SK-N-SH treated with all-trans-retinoic acid at 6 μM for 48 hours (cell line): ENCODE measurements around the gene PRRT3.

Source experiments
- ARNTL ChIP-seq: fragments of 450-650 bp; formaldehyde crosslinking; IDR thresholded peaks from 2 replicates; pipeline ENCODE4 v1.5.0; 2020; ENCODE audit warnings: low read depth, mild to moderate bottlenecking, moderate library complexity, borderline replicate concordance
- BACH2 ChIP-seq: fragments of 250-450 bp; sonication (Bioruptor Pico); IDR thresholded peaks from 2 replicates; pipeline ENCODE4 v1.9.0; 2021; ENCODE audit warnings: mild to moderate bottlenecking, borderline replicate concordance
- ISL1 ChIP-seq: fragments of 250-450 bp; sonication (Bioruptor Pico); IDR thresholded peaks from 2 replicates; pipeline ENCODE4 v2.1.2; 2022; ENCODE audit warnings: mild to moderate bottlenecking, moderate library complexity
- OSR1 ChIP-seq: fragments of 250-450 bp; sonication (Bioruptor Pico); IDR thresholded peaks from 2 replicates; pipeline ENCODE4 v1.8.0; 2022; ENCODE audit warnings: moderate library complexity, mild to moderate bottlenecking, inconsistent platforms
- RARB ChIP-seq: fragments of 250-450 bp; sonication (Bioruptor Pico); IDR thresholded peaks from 2 replicates; pipeline ENCODE4 v1.8.0; 2021; ENCODE audit warnings: mild to moderate bottlenecking, moderate library complexity
- SNAI2 ChIP-seq: fragments of 250-450 bp; sonication (Bioruptor Pico); IDR thresholded peaks from 2 replicates; pipeline ENCODE4 v1.5.0; 2020; ENCODE audit warnings: mild to moderate bottlenecking, moderate library complexity
- TCF4 ChIP-seq: fragments of 250-450 bp; sonication (Bioruptor Pico); IDR thresholded peaks from 2 replicates; pipeline ENCODE4 v1.8.0; 2021; ENCODE audit warnings: mild to moderate bottlenecking, moderate library complexity, borderline replicate concordance
- TOX ChIP-seq: fragments of 250-450 bp; sonication (Bioruptor Pico); IDR thresholded peaks from 2 replicates; pipeline ENCODE4 v1.8.0; 2021; ENCODE audit warnings: mild to moderate bottlenecking, moderate library complexity, borderline replicate concordance
- ZFP3 ChIP-seq: fragments of 250-450 bp; sonication (Bioruptor Pico); IDR thresholded peaks from 2 replicates; pipeline ENCODE4 v1.5.0; 2020; ENCODE audit warnings: mild to moderate bottlenecking, moderate library complexity
- ZFP30 ChIP-seq: fragments of 450-650 bp; formaldehyde crosslinking; IDR thresholded peaks from 2 replicates; pipeline ENCODE4 v1.5.0; 2022; ENCODE audit warnings: mild to moderate bottlenecking, moderate library complexity
- ZNF565 ChIP-seq: fragments of 450-650 bp; formaldehyde crosslinking; conservative IDR thresholded peaks from 2 replicates; pipeline ENCODE4 v1.5.0; 2020; ENCODE audit warnings: low read depth, mild to moderate bottlenecking, moderate library complexity
- TF ChIP-seq, protein P1 (sequence below): fragments of 250-450 bp; sonication (Bioruptor Pico); IDR thresholded peaks from 2 replicates; pipeline ENCODE4 v1.8.0; 2020; ENCODE audit warnings: mild to moderate bottlenecking, moderate library complexity, borderline replicate concordance
- TF ChIP-seq, protein P2 (sequence below): fragments of 250-450 bp; sonication (Bioruptor Pico); IDR thresholded peaks from 2 replicates; pipeline ENCODE4 v1.5.0; 2020; ENCODE audit warnings: mild to moderate bottlenecking, moderate library complexity

GRCh38 chr3:9911863-9912262, 40.3 kb downstream of the PRRT3 start:
- TF ChIP-seq SNAI2 (CRISPR knock-in tag), result no peak
- TF ChIP-seq ZFP30 (CRISPR knock-in tag), result no peak
- no peak for TF ChIP-seq ARNTL (CRISPR knock-in tag)
- TF ChIP-seq, protein P1, sequence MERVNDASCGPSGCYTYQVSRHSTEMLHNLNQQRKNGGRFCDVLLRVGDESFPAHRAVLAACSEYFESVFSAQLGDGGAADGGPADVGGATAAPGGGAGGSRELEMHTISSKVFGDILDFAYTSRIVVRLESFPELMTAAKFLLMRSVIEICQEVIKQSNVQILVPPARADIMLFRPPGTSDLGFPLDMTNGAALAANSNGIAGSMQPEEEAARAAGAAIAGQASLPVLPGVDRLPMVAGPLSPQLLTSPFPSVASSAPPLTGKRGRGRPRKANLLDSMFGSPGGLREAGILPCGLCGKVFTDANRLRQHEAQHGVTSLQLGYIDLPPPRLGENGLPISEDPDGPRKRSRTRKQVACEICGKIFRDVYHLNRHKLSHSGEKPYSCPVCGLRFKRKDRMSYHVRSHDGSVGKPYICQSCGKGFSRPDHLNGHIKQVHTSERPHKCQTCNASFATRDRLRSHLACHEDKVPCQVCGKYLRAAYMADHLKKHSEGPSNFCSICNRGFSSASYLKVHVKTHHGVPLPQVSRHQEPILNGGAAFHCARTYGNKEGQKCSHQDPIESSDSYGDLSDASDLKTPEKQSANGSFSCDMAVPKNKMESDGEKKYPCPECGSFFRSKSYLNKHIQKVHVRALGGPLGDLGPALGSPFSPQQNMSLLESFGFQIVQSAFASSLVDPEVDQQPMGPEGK (CRISPR knock-in tag), result no peak
- no peak for TF ChIP-seq ZNF565
- TF ChIP-seq TOX (CRISPR knock-in tag), result no peak
- TF ChIP-seq RARB (CRISPR knock-in tag), result no peak
- TF ChIP-seq BACH2, result no peak
- no peak for TF ChIP-seq TCF4 (CRISPR knock-in tag)
- no peak for TF ChIP-seq ZFP3 (CRISPR knock-in tag)
- no peak for TF ChIP-seq OSR1 (CRISPR knock-in tag)
- no peak for TF ChIP-seq ISL1 (CRISPR knock-in tag)
- TF ChIP-seq, protein P2, sequence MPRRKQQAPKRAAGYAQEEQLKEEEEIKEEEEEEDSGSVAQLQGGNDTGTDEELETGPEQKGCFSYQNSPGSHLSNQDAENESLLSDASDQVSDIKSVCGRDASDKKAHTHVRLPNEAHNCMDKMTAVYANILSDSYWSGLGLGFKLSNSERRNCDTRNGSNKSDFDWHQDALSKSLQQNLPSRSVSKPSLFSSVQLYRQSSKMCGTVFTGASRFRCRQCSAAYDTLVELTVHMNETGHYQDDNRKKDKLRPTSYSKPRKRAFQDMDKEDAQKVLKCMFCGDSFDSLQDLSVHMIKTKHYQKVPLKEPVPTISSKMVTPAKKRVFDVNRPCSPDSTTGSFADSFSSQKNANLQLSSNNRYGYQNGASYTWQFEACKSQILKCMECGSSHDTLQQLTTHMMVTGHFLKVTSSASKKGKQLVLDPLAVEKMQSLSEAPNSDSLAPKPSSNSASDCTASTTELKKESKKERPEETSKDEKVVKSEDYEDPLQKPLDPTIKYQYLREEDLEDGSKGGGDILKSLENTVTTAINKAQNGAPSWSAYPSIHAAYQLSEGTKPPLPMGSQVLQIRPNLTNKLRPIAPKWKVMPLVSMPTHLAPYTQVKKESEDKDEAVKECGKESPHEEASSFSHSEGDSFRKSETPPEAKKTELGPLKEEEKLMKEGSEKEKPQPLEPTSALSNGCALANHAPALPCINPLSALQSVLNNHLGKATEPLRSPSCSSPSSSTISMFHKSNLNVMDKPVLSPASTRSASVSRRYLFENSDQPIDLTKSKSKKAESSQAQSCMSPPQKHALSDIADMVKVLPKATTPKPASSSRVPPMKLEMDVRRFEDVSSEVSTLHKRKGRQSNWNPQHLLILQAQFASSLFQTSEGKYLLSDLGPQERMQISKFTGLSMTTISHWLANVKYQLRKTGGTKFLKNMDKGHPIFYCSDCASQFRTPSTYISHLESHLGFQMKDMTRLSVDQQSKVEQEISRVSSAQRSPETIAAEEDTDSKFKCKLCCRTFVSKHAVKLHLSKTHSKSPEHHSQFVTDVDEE (CRISPR knock-in tag), result no peak
